CD4-positive, alpha-beta T cell treated with Interleukin-17A for 4 hours (primary cell): ENCODE results near the gene AIFM2.
"Not testable (repeated sequence)": the region's sequence is repeated elsewhere in the genome, so short reads cannot be mapped to it uniquely, and the experiment has no call there.

ENCODE experiments used
- DNase-seq: peaks from one replicate; pipeline ENCODE4 v3.0.0-alpha.2; 2020; ENCODE audit warnings: mixed read lengths

The AIFM2 gene

GRCh38 chr10:70132098-70133029 lies at the start of gene AIFM2:
TSS of gene AIFM2 (minus strand) at chr10:70132825. CDS start at chr10:70124084, 8,741 bp downstream.
- DNase-seq, result peak; percentile 51

DNA sequence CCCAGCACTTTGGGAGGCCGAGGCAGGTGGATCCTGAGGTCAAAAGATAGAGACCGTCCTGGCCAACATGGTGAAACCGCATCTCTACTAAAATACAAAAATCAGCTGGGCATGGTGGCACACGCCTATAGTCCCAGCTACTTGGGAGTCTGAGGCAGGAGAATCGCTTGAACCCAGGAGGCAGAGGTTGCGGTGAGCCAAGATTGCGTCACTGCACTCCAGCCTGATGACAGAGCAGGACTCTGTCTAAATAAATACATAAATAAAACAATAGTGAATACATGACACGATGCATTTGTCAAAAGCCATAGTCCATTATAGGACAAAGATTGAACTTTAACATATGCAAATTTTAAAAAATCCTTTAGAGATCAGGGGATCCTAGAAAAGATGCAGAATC lies 46.6 kb upstream of the AIFM2 start:
- DNase-seq, result not testable (repeated sequence)

- DNase-seq, result no peak
Measured at GRCh38 chr10:70178139-70178725, 45.6 kb upstream of the AIFM2 start.

GRCh38 chr10:70176441-70176840 lies 43.8 kb upstream of the AIFM2 start:
- no peak for DNase-seq

DNA sequence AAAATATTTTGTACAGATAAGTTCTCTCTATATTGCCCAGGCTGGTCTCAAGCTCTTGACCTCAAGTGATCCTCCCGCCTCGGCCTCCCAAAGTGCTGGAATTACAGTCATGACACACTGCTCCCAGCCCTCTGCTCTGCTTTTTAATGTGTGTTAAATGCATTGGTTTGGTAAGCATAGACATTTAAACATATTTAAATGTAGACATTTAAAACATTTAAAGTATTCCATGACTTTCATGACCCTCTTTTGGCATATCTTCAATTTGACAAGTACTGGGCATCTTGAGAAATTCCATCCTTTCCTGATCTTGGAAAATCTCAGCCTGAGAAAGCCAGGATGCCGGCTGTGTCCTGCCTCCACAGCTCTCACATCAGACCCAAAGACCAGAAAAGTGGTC lies 42.9 kb upstream of the AIFM2 start:
- no peak for DNase-seq

- peak; percentile 41 for DNase-seq
Measured at GRCh38 chr10:70174058-70174741, 41.6 kb upstream of the AIFM2 start.

DNA sequence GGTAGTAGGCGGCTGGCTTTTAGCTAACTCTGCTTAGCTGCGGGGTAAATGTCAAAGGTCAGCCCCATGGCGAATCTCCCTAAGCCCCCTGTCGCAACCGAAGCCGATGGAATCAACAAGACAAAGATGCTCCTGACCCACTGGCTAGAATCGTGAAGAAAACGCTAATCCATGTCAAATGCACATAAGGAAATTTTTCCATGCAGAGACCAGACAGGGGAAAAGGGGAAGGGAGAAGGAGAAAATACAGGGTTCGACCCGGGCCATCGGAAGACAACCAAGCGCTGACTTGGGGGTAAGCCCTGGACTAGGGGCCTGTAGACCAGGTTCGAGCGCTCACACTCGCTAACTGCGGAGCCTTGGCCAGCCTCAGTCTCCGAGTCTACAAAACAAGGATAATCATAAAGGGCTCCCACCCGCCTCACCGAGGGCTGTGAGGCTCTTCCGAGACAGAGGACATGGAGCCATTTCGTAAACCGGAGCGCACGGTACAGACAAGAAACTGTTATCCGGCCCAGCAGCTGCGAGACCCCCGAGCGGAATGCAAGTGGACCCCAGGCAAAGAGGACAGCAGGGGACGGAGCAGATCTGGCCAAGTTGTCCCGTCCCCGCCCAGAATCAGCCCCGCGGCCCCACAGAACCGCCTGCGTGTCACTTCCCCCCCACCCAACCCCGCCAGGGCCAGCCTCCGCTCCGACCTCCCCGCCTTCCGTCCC lies 37.2 kb upstream of the AIFM2 start:
- no peak for DNase-seq

GRCh38 chr10:70169011-70169410 lies 36.4 kb upstream of the AIFM2 start:
- no peak for DNase-seq

GRCh38 chr10:70167246-70167645 lies 34.6 kb upstream of the AIFM2 start:
- DNase-seq, result no peak

GRCh38 chr10:70166394-70166793 lies 33.8 kb upstream of the AIFM2 start:
- no peak for DNase-seq

DNA sequence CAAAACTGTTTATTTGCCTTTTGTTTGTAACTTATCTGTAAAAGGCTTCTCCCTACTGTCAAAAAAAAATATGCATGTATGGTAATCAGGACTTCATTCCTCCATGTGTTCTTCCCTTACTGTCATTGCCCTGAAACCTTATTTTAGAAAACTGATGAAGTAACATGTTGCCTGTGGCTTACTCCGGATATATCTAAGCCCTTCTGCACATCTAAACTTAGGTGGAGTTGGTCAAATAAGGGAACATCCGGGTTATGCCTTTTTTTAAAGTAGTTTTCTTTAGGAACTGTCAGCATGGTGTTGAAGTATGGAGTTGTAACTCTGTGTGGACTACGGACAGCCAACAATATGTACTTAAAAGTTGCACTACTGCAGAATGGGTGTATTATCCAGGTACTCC lies 31.5 kb upstream of the AIFM2 start:
- DNase-seq, result no peak

GRCh38 chr10:70163448-70163847 lies 30.8 kb upstream of the AIFM2 start:
- DNase-seq, result no peak

DNA sequence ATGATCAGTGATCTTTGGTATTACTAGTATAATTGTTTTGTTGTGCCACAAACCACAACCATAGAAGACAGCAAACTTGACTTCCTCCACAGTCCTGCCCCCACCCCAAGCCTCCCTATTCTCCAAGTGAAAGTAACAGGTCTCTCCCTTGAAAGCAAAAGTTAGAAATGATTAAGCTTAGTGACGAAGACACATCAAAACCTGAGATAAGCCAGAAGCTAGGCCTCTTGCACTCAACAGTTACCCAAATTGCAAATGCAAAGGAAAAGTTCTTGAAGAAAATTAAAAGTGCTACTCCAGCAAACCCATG lies 30.2 kb upstream of the AIFM2 start:
- peak; percentile 65 for DNase-seq

GRCh38 chr10:70162151-70162891 lies 29.7 kb upstream of the AIFM2 start:
- no peak for DNase-seq

DNA sequence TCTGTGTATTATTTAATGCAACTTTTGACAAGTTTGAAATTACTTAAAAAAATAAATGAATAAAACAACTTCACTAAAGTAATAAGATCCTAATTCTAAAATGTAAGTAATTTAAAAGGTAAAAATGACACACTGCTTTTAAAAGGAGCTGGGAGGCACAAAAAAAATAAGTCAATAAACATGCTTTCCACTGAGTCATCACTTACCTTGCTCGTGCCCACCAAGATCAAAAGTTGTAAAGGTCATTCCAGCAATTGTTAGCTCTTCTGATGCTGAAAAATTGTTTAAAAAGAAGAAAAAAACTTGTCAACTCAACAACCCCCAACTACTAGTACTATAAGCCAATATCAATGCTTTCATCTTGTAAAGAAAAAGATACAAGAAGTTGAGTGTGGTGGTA lies 28.2 kb upstream of the AIFM2 start:
- no peak for DNase-seq

DNA sequence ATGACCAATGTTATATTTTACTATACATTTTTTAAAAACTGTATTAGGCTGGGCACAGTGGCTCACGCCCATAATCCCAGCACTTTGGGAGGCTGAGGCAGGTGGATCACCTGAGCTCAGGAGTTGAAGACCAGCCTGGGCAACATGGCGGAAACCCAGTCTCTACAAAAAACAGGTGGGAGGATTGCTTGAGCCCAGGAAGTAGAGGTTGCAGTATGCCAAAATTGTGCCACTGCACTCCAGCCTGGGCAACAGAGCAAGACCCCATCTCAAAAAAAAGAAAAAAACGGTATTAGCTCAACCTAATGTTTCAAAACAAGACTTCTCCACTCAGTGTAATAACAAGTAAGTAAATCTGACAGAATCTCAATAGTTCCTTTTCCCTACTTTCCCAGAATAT lies 26.7 kb upstream of the AIFM2 start:
- DNase-seq, result not testable (repeated sequence)

DNA sequence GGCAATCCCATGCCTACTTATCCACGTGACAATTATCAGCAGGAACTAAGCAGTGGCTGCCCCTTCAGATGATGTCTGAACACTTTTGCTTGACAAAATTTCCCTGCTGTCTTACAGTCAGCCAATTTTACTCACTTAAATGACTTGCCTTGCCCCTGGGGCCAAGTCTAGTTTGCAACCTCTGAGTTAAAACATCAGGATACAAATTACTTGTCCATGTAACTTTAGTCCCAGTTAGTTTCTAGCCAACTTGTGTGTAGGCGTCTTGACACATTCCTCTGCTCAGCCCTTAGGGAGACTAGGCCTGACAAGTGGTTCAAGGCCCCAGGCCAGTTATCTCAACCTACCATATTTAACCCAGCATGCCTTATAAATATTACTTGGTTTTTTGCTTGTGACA lies 25.5 kb upstream of the AIFM2 start:
- DNase-seq, result no peak

GRCh38 chr10:70155255-70155838 lies 22.7 kb upstream of the AIFM2 start:
- DNase-seq, result no peak

GRCh38 chr10:70148516-70148915 lies 15.9 kb upstream of the AIFM2 start:
- no peak for DNase-seq

GRCh38 chr10:70147259-70147625 lies 14.6 kb upstream of the AIFM2 start:
- no peak for DNase-seq

DNA sequence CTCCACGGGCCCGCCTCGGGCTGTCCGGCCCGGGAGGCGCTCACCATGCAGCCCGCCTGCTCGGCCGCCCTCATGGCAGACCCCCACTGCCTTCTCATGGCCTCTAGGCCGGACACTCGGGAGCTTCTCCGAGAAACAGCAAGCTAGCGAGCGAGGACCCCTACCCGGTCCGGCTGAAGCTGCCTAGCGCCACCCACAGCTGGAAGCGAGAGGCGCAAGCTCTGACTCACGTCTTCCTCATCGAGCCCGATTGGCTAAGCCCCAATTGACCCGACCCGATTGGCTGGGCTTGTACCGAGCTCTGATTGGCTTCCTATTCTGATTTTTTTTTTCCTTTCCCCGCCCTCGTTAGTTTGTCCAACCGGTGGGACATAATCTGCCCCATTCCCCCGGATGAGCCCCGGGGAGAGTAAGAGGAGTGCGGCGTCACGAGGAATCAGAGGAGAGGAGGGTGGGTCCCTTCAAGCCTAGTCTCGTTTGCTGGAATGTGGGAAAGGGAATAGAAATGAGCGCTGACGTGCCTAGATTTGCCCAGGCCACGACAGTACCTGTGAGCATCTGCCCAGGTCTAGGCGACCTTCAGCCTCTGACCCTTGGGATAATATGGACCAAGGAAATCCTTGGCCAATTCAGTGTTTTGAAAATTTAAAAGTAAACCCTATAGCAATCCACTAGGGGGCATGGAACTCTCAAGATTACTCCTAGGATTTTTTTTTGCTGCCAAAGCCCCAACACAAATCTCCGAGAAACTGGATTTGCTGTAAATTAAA lies 14.0 kb upstream of the AIFM2 start, which contains the start of gene TYSND1:
Gene TYSND1 (minus strand): TSS at position 212 of the 770 bp plus-strand sequence. CDS start 114 bp downstream, at position 98.
- DNase-seq, result peak; percentile 92
